DND-41 (cell line): ENCODE measurements around the gene HSF4.

Source experiments
- CTCF ChIP-seq: IDR thresholded peaks from 2 replicates; pipeline ENCODE4 v1.5.1; 2012; ENCODE audit warnings: borderline replicate concordance, low read length, moderate library complexity, mild to moderate bottlenecking; ENCODE audit not compliant: poor library complexity, severe bottlenecking; ENCODE audit errors: extremely low read depth
- EZH2 ChIP-seq: IDR thresholded peaks from 3 replicates; pipeline ENCODE4 v1.6.1; 2012; ENCODE audit warnings: borderline replicate concordance, low read depth, mild to moderate bottlenecking, moderate library complexity, low read length, inconsistent platforms; ENCODE audit not compliant: severe bottlenecking

- no peak for TF ChIP-seq CTCF
- no peak for TF ChIP-seq EZH2
Observed at GRCh38 chr16:67166598-67167168, 2.1 kb downstream of the HSF4 start.
